K562 (cell line): ENCODE measurements around the gene DSCAM. TPM values are rescaled to one million over a fixed set of nuclear protein-coding genes. Genes with fewer than 3 reads are reported as not detected.

Experiments used
- CBX1 ChIP-seq: sonication (generic); IDR thresholded peaks from 2 replicates; pipeline ENCODE4 v1.6.1; 2016; ENCODE audit warnings: antibody characterized with exemption, low read depth, mild to moderate bottlenecking
- CHD2 ChIP-seq: IDR thresholded peaks from 2 replicates; pipeline ENCODE4 v1.6.1; 2011; ENCODE audit warnings: low read depth, low read length
- CHD7 ChIP-seq: fragments of 200-600 bp; sonication (generic); IDR thresholded peaks from one replicate; pipeline ENCODE4 v1.6.1; 2012; ENCODE audit warnings: mild to moderate bottlenecking, low read depth, low read length, inconsistent platforms
- polyA plus RNA-seq, 8 experiments: library from polyadenylated mRNA; depleted of rRNA in 4 of 8; stranded (reverse) in 5 of 8; unstranded in 3 of 8; fragments of >200 nt; fragmentation: Nextera tagmentation in 2 of 8; fragmentation: Illumina TruSeq in 1 of 8; extraction: Ambion mirVana in 2 of 8; extraction: Trizol in 1 of 8; gene quantifications; 2 replicates each; pipeline versions ENCODE4 v1.2.1 to v1.2.3, GENCODE V29; 2011 to 2014; ENCODE audit warnings: inconsistent platforms in 1 of 8, missing spikeins in 1 of 8
- total RNA-seq, 7 experiments: library from RNA; depleted of rRNA in 6 of 7; stranded (reverse); fragments of >200 nt in 6 of 7; fragmentation: Illumina TruSeq in 2 of 7; extraction: Trizol in 2 of 7; gene quantifications; 2 replicates each; pipeline versions ENCODE4 v1.2.1 to v1.2.3, GENCODE V29; 2011 to 2021; ENCODE audit warnings: low replicate concordance in 1 of 7

DSCAM gene
- total and polyA plus RNA-seq, 9 of the 15 experiments (the other 6 are each of a cell fraction or from before 2014, with no cell fraction given): not detected

GRCh38 chr21:40408561-40408960 lies 438.4 kb downstream of the DSCAM start (continued):
- TF ChIP-seq CHD7: no peak
- TF ChIP-seq CBX1: no peak
- no peak for TF ChIP-seq CHD2
